A549 (cell line): ENCODE results near the gene TXNRD1. TPM values are rescaled to one million over a fixed set of nuclear protein-coding genes. Genes with fewer than 3 reads are reported as not detected.

Experiments used
- ATAC-seq, 2 experiments: fragments of 200-7000 bp in 1 of 2; fragments of >200 bp in 1 of 2; cut with Nextera tagmentation in 1 of 2; cut with Tn5 transposase in 1 of 2; 3 replicates each; pipeline versions ENCODE4 v1.8.0 to v1.9.1; 2018 to 2020; ENCODE audit warnings: mild to moderate bottlenecking in 1 of 2, moderate library complexity in 1 of 2
- CTCF ChIA-PET: fragments of 300-600 bp; sonication (Branson Sonifier 250); formaldehyde crosslinking; extraction: SDS; loops from one replicate; lab custom pipeline; 2021; ENCODE audit warnings: antibody characterized with exemption, inconsistent platforms; lab: Yijun Ruan, JAX
- POLR2A ChIA-PET: fragments of 350-600 bp; formaldehyde crosslinking; extraction: SDS; loops from one replicate; lab custom pipeline; 2021; ENCODE audit warnings: antibody characterized with exemption, inconsistent platforms; lab: Yijun Ruan, JAX
- DNase-seq, 2 experiments: peaks; one replicate each; pipeline versions ENCODE4 v3.0.0 to v3.0.0-alpha.2; 2011 to 2016; ENCODE audit warnings: low read depth in 1 of 2, low spot score in 1 of 2
- FAIRE-seq: peaks from 2 replicates; lab custom pipeline; 2011; peaks lifted over from hg19 to GRCh38; lab: Jason Lieb, UNC
- H3K27ac ChIP-seq, 2 experiments: fragments of >200 bp; sonication (Bioruptor Twin); formaldehyde crosslinking; 3 replicates each; pipeline ENCODE4 v1.5.1; 2016 to 2017
- H3K4me1 ChIP-seq: fragments of >200 bp; sonication (Bioruptor Twin); formaldehyde crosslinking; 3 replicates; pipeline ENCODE4 v1.6.1; 2016
- H3K4me2 ChIP-seq: fragments of >200 bp; sonication (Bioruptor Twin); formaldehyde crosslinking; 3 replicates; pipeline ENCODE4 v1.6.1; 2016
- H3K4me3 ChIP-seq: fragments of >200 bp; sonication (Bioruptor Twin); formaldehyde crosslinking; 3 replicates; pipeline ENCODE4 v1.5.1; 2016
- H3K9me3 ChIP-seq: fragments of >200 bp; sonication (Bioruptor Twin); formaldehyde crosslinking; 3 replicates; pipeline ENCODE4 v1.6.1; 2016
- ATOH8 ChIP-seq: fragments of 250-450 bp; sonication (Bioruptor Pico); IDR thresholded peaks from 2 replicates; pipeline ENCODE4 v1.5.0; 2020; ENCODE audit warnings: low read depth, mild to moderate bottlenecking, moderate library complexity
- CTCF ChIP-seq: fragments of >200 bp; sonication (Bioruptor Twin); formaldehyde crosslinking; IDR thresholded peaks from 3 replicates; pipeline ENCODE4 v1.5.1; 2016
- ESRRA ChIP-seq: fragments of 150-350 bp; IDR thresholded peaks from 2 replicates; pipeline ENCODE4 v1.6.1; 2014; ENCODE audit warnings: mild to moderate bottlenecking, low read length, borderline replicate concordance
- FOSB ChIP-seq: fragments of 250-450 bp; sonication (Bioruptor Pico); IDR thresholded peaks from 2 replicates; pipeline ENCODE4 v1.5.0; 2020; ENCODE audit warnings: mild to moderate bottlenecking, moderate library complexity
- FOSL2 ChIP-seq, 2 experiments: fragments of 450-650 bp in 1 of 2; fragments of >200 bp in 1 of 2; sonication (Bioruptor Twin) in 1 of 2; formaldehyde crosslinking; IDR thresholded peaks; 2 replicates each; pipeline versions ENCODE4 v1.5.0 to v1.6.1; 2016 to 2020; ENCODE audit warnings: mild to moderate bottlenecking in 1 of 2, moderate library complexity in 1 of 2
- HEYL ChIP-seq: fragments of 250-450 bp; sonication (Bioruptor Pico); IDR thresholded peaks from 2 replicates; pipeline ENCODE4 v1.8.0; 2021; ENCODE audit warnings: mild to moderate bottlenecking, moderate library complexity
- HMGXB4 ChIP-seq: fragments of 250-450 bp; sonication (Bioruptor Pico); IDR thresholded peaks from 2 replicates; pipeline ENCODE4 v1.5.0; 2021; ENCODE audit warnings: mild to moderate bottlenecking, moderate library complexity, borderline replicate concordance
- HOXA7 ChIP-seq: fragments of 250-450 bp; sonication (Bioruptor Pico); IDR thresholded peaks from 2 replicates; pipeline ENCODE4 v1.5.0; 2020; ENCODE audit warnings: mild to moderate bottlenecking, moderate library complexity
- HOXB13 ChIP-seq: fragments of 250-450 bp; sonication (Bioruptor Pico); IDR thresholded peaks from 2 replicates; pipeline ENCODE4 v1.5.0; 2020; ENCODE audit warnings: low read depth, mild to moderate bottlenecking, moderate library complexity
- HOXB5 ChIP-seq: fragments of 250-450 bp; sonication (Bioruptor Pico); IDR thresholded peaks from 2 replicates; pipeline ENCODE4 v1.5.0; 2020; ENCODE audit warnings: mild to moderate bottlenecking, moderate library complexity
- JUN ChIP-seq, 2 experiments: fragments of >200 bp; sonication (Bioruptor Twin); formaldehyde crosslinking; IDR thresholded peaks; 2 replicates in 1 of 2; 3 replicates in 1 of 2; pipeline ENCODE4 v1.6.1; 2016 to 2017
- KDM1A ChIP-seq: fragments of 200-600 bp; sonication (generic); IDR thresholded peaks from 2 replicates; pipeline ENCODE4 v1.6.1; 2016; ENCODE audit warnings: low read depth, mild to moderate bottlenecking
- MAZ ChIP-seq: fragments of 150-350 bp; IDR thresholded peaks from 2 replicates; pipeline ENCODE4 v1.6.1; 2014; ENCODE audit warnings: antibody characterized with exemption, low read depth, low read length, borderline replicate concordance
- MYC ChIP-seq: IDR thresholded peaks from 2 replicates; pipeline ENCODE4 v1.6.1; 2012; ENCODE audit warnings: mild to moderate bottlenecking, inconsistent platforms, low read length, improper control_type of control experiment, borderline replicate concordance
- NPAS2 ChIP-seq: fragments of 250-450 bp; sonication (Bioruptor Pico); IDR thresholded peaks from 2 replicates; pipeline ENCODE4 v1.8.0; 2022; ENCODE audit warnings: mild to moderate bottlenecking, moderate library complexity, borderline replicate concordance
- PBX3 ChIP-seq: IDR thresholded peaks from 2 replicates; pipeline ENCODE4 v1.6.1; 2012
- PHF8 ChIP-seq: fragments of 200-600 bp; sonication (generic); IDR thresholded peaks from 2 replicates; pipeline ENCODE4 v1.6.1; 2016; ENCODE audit warnings: low read depth, mild to moderate bottlenecking, antibody characterized with exemption, moderate library complexity, borderline replicate concordance
- POLR2AphosphoS2 ChIP-seq: conservative IDR thresholded peaks from 2 replicates; pipeline ENCODE4 v1.6.1; 2012; ENCODE audit warnings: low read length, improper control_type of control experiment, inconsistent platforms
- RARB ChIP-seq: fragments of 250-450 bp; sonication (Bioruptor Pico); IDR thresholded peaks from 2 replicates; pipeline ENCODE4 v1.8.0; 2021; ENCODE audit warnings: mild to moderate bottlenecking, moderate library complexity
- RFX5 ChIP-seq: fragments of 450-650 bp; IDR thresholded peaks from 2 replicates; pipeline ENCODE4 v1.7.1; 2014; ENCODE audit warnings: antibody characterized with exemption, mild to moderate bottlenecking, moderate library complexity
- RNF2 ChIP-seq: fragments of 200-600 bp; sonication (generic); IDR thresholded peaks from 2 replicates; pipeline ENCODE4 v1.6.1; 2016; ENCODE audit warnings: low read depth, mild to moderate bottlenecking, antibody characterized with exemption, moderate library complexity, borderline replicate concordance
- TFCP2L1 ChIP-seq: fragments of 250-450 bp; sonication (Bioruptor Pico); IDR thresholded peaks from 2 replicates; pipeline ENCODE4 v1.5.0; 2021; ENCODE audit warnings: mild to moderate bottlenecking
- TP53 ChIP-seq: fragments of 250-450 bp; sonication (Bioruptor Pico); IDR thresholded peaks from 2 replicates; pipeline ENCODE4 v1.5.0; 2021; ENCODE audit warnings: mild to moderate bottlenecking, moderate library complexity
- ZC3H11A ChIP-seq: fragments of 450-650 bp; IDR thresholded peaks from 2 replicates; pipeline ENCODE4 v1.6.1; 2014; ENCODE audit warnings: antibody characterized with exemption, mild to moderate bottlenecking
- ZFP36 ChIP-seq: fragments of 450-650 bp; IDR thresholded peaks from 2 replicates; pipeline ENCODE4 v1.6.1; 2014; ENCODE audit warnings: borderline replicate concordance; ENCODE audit not compliant: partially characterized antibody
- ZNF302 ChIP-seq: fragments of 250-450 bp; sonication (Bioruptor Pico); IDR thresholded peaks from 2 replicates; pipeline ENCODE4 v1.9.0; 2021; ENCODE audit warnings: inconsistent platforms, mild to moderate bottlenecking, moderate library complexity
- ZSCAN20 ChIP-seq: fragments of 250-450 bp; sonication (Bioruptor Pico); IDR thresholded peaks from 2 replicates; pipeline ENCODE4 v1.8.0; 2022; ENCODE audit warnings: mild to moderate bottlenecking, moderate library complexity
- WGBS: methylation state at CpG from one replicate; pipeline ENCODE4 v1.1.6; 2017; ENCODE audit errors: missing lambda C conversion rate; 5-methylcytosine and 5-hydroxymethylcytosine counted together
- polyA plus RNA-seq, 4 experiments: library from polyadenylated mRNA; depleted of rRNA in 3 of 4; stranded (reverse); fragments of >200 nt; fragmentation: RNase III in 1 of 4; extraction: RNeasy Plus Mini Kit Qiagen cat#74134 plus additional on column Dnase treatment in 1 of 4; gene quantifications; 2 replicates in 3 of 4; 3 replicates in 1 of 4; pipeline ENCODE4 v1.2.3, GENCODE V29; 2011 to 2017

Gene TXNRD1
- polyA plus RNA-seq, 2 of the 4 experiments (the other 2 are of a cell fraction): 899 to 1,230 TPM

- H3K4me2 ChIP-seq: peak overlapping the region; percentile 27
- POLR2A ChIA-PET: no interaction called here
- ATAC-seq (peak; percentile 0 to 4; a peak in 3 of 6 replicates), FAIRE-seq (no peak), DNase-seq (peak in 1 of 2 experiments; percentile 57)
- WGBS: 79% methylated on average over 3 of the region's 3 CpGs
- H3K9me3 ChIP-seq: no peaks in the 10 kb centered on the region
- no peak overlapping the region for H3K4me3 ChIP-seq
- CTCF ChIA-PET: interaction anchor here (0.7 to 1.7 kb wide), 7 partner anchors 15 to 124 kb away, joined by 3 to 6 read pairs (median 3); partner anchors contain the start of gene TXNRD1
- H3K4me1 ChIP-seq: peaks cover 100% of the 10 kb centered on the region
- TF ChIP-seq ZFP36: no peak
- peak; percentile 89 for TF ChIP-seq FOSB (CRISPR knock-in tag)
- no peak for TF ChIP-seq RNF2
- TF ChIP-seq HOXB13 (CRISPR knock-in tag): no peak
- TF ChIP-seq POLR2AphosphoS2: peak; percentile 95; the same call in 1 of the 2 replicates
- peak; percentile 98 for TF ChIP-seq TP53 (CRISPR knock-in tag)
- TF ChIP-seq PHF8: no peak
- peak; percentile 96 for TF ChIP-seq TFCP2L1 (CRISPR knock-in tag)
- no peak for TF ChIP-seq JUN (IDR thresholded peaks at IDR 0.05)
- TF ChIP-seq RFX5: no peak
- TF ChIP-seq FOSL2 (IDR thresholded peaks at IDR 0.05): no peak
- peak; percentile 7; the same call in 1 of the 2 replicates for TF ChIP-seq FOSL2 (CRISPR knock-in tag; IDR thresholded peaks at IDR 0.05)
- TF ChIP-seq MAZ: no peak
- no peak for TF ChIP-seq CTCF
- no peak for TF ChIP-seq PBX3
- peak; percentile 66; the same call in 1 of the 2 replicates for TF ChIP-seq HEYL (CRISPR knock-in tag)
- TF ChIP-seq KDM1A: no peak
- TF ChIP-seq MYC: no peak
- TF ChIP-seq HOXA7 (CRISPR knock-in tag): peak; percentile 87
- peak; percentile 53; the same call in 1 of the 2 replicates for TF ChIP-seq HMGXB4
- no peak for TF ChIP-seq NPAS2 (CRISPR knock-in tag)
- TF ChIP-seq ESRRA: no peak
- TF ChIP-seq HOXB5 (CRISPR knock-in tag): no peak
- no peak for TF ChIP-seq ZC3H11A
- TF ChIP-seq ZNF302: no peak
- peak; percentile 21; the same call in 1 of the 2 replicates for TF ChIP-seq ATOH8 (CRISPR knock-in tag)
- peak; percentile 72 for TF ChIP-seq RARB
- TF ChIP-seq ZSCAN20 (CRISPR knock-in tag): no peak
- no peak overlapping the region for H3K27ac ChIP-seq
Measured at GRCh38 chr12:104339663-104340062, 124.1 kb downstream of the TXNRD1 start.
